Measurements from ENCODE around the gene WNT6. TPM values are rescaled to one million over a fixed set of nuclear protein-coding genes. Genes with fewer than 3 reads are reported as not detected.

Gene WNT6
- total and polyA plus RNA-seq, 2 of the 8 experiments (the other 6 are each of a cell fraction or from before 2014, with no cell fraction given) = not detected

GRCh38 chr2:218877331-218877730 lies 17.7 kb downstream of the WNT6 start (continued):
- no peak for TF ChIP-seq ATF2 (IDR thresholded peaks at IDR 0.05; ENCODE audit: low read length)
